H1 (cell line): ENCODE results near the gene TSPEAR.

Experiments used
- EP300 ChIP-seq, 2 experiments: IDR thresholded peaks; 1 replicate in 1 of 2; 2 replicates in 1 of 2; pipeline ENCODE4 v1.6.1; 2011 to 2012; ENCODE audit warnings: low read depth in 2 of 2, low read length in 2 of 2, mild to moderate bottlenecking in 2 of 2, borderline replicate concordance in 1 of 2, inconsistent platforms in 1 of 2, moderate library complexity in 1 of 2
- HDAC2 ChIP-seq, 2 experiments: fragments of 300-600 bp in 1 of 2; sonication (generic) in 1 of 2; IDR thresholded peaks; 2 replicates each; pipeline ENCODE4 v1.6.1; 2011 to 2012; ENCODE audit warnings: low read depth in 2 of 2, low read length in 2 of 2, mild to moderate bottlenecking in 2 of 2, moderate library complexity in 2 of 2, borderline replicate concordance in 1 of 2, inconsistent platforms in 1 of 2
- JUND ChIP-seq: IDR thresholded peaks from 2 replicates; pipeline ENCODE4 v1.6.1; 2011; ENCODE audit warnings: mild to moderate bottlenecking, improper control_type of control experiment, low read length
- POLR2A ChIP-seq, 2 experiments: IDR thresholded peaks; 1 replicate in 1 of 2; 2 replicates in 1 of 2; pipeline ENCODE4 v1.6.1; 2011; ENCODE audit warnings: low read depth in 2 of 2, low read length in 2 of 2, mild to moderate bottlenecking in 2 of 2; ENCODE audit errors: control extremely low read depth in 1 of 2
- TF ChIP-seq, protein P1 (sequence below), 3 experiments: IDR thresholded peaks; 1 replicate in 2 of 3; 2 replicates in 1 of 3; pipeline versions ENCODE4 v1.5.1 to v1.6.1; 2011; ENCODE audit warnings: low read length in 3 of 3, mild to moderate bottlenecking in 3 of 3, inconsistent platforms in 2 of 3, low read depth in 1 of 3, moderate library complexity in 1 of 3; ENCODE audit not compliant: insufficient read depth in 1 of 3; ENCODE audit errors: control extremely low read depth in 1 of 3

DNA sequence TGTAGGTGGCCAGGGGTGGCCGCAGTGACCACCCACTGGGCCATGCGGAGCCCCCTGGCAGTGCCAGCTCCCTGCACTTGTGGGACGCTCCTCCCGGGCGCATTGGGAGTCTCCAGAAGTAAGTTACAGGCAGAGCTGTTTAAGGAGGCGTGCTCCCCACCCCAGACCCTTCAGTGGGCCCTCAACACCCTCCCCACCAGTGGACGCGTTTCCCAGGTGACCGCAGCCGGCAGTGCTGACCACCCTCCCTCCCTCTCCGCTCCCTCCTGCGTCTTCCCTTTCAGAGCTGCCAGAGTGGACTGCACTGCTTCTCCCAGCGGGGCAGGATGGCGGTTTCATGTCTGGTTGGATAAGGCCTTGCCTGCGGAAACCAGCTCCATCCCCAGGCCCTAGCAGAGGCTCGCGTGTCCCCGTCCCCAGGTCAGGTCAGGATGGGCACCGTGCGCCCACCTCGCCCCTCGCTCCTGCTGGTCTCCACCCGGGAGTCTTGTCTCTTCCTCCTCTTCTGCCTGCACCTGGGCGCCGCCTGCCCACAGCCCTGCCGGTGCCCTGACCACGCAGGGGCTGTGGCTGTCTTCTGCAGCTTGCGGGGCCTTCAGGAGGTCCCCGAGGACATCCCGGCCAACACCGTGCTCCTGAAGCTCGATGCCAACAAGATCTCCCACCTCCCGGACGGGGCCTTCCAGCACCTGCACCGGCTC is 255.0 kb downstream of the TSPEAR start:
- TF ChIP-seq, protein P1, sequence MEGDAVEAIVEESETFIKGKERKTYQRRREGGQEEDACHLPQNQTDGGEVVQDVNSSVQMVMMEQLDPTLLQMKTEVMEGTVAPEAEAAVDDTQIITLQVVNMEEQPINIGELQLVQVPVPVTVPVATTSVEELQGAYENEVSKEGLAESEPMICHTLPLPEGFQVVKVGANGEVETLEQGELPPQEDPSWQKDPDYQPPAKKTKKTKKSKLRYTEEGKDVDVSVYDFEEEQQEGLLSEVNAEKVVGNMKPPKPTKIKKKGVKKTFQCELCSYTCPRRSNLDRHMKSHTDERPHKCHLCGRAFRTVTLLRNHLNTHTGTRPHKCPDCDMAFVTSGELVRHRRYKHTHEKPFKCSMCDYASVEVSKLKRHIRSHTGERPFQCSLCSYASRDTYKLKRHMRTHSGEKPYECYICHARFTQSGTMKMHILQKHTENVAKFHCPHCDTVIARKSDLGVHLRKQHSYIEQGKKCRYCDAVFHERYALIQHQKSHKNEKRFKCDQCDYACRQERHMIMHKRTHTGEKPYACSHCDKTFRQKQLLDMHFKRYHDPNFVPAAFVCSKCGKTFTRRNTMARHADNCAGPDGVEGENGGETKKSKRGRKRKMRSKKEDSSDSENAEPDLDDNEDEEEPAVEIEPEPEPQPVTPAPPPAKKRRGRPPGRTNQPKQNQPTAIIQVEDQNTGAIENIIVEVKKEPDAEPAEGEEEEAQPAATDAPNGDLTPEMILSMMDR (IDR thresholded peaks at IDR 0.05; ENCODE audit: control extremely low read depth in 1 of 3, insufficient read depth in 1 of 3, low read depth in 1 of 3, low read length in 3 of 3): no peak
- TF ChIP-seq EP300 (IDR thresholded peaks at IDR 0.05; ENCODE audit: borderline replicate concordance in 1 of 2, low read depth in 2 of 2, low read length in 2 of 2) (no peak), HDAC2 (IDR thresholded peaks at IDR 0.05; ENCODE audit: borderline replicate concordance in 1 of 2, low read depth in 2 of 2, low read length in 2 of 2) (no peak), JUND (no peak), POLR2A (IDR thresholded peaks at IDR 0.05; ENCODE audit: control extremely low read depth in 1 of 2, low read depth in 2 of 2, low read length in 2 of 2) (no peak)
